BJ (cell line): ENCODE data around the gene IGSF8. TPM values are rescaled to one million over a fixed set of nuclear protein-coding genes. Genes with fewer than 3 reads are reported as not detected.

Source experiments
- CTCF ChIA-PET: fragments of 350-600 bp; formaldehyde crosslinking; extraction: SDS; loops from one replicate; lab custom pipeline; 2021; ENCODE audit warnings: antibody characterized with exemption, inconsistent platforms; lab: Yijun Ruan, JAX
- POLR2A ChIA-PET: fragments of 300-600 bp; sonication (Branson Sonifier 250); formaldehyde crosslinking; extraction: SDS; loops from one replicate; lab custom pipeline; 2021; ENCODE audit warnings: antibody characterized with exemption; lab: Charles Lee
- DNase-seq: peaks from one replicate; pipeline ENCODE4 v3.0.0-alpha.2; 2011; ENCODE audit warnings: low read depth
- H3K27me3 ChIP-seq: 2 replicates; pipeline ENCODE4 v1.6.0; 2011; ENCODE audit warnings: low read length; ENCODE audit not compliant: control insufficient read depth, insufficient read depth
- H3K36me3 ChIP-seq: 2 replicates; pipeline ENCODE4 v1.5.1; 2011; ENCODE audit warnings: low read length; ENCODE audit not compliant: control insufficient read depth, insufficient read depth
- H3K4me3 ChIP-seq: 2 replicates; pipeline ENCODE4 v1.5.1; 2011; ENCODE audit warnings: low read depth, mild to moderate bottlenecking, control low read depth, low read length
- polyA plus RNA-seq: library from polyadenylated mRNA; depleted of rRNA; stranded (reverse); fragments of >200 nt; gene quantifications from 2 replicates; pipeline ENCODE4 v1.2.3, GENCODE V29; 2011
- TF ChIP-seq, protein P1 (sequence below): IDR thresholded peaks from 2 replicates; pipeline ENCODE4 v1.5.1; 2011; ENCODE audit warnings: low read depth, mild to moderate bottlenecking, control low read depth, inconsistent platforms, low read length, moderate library complexity; ENCODE audit not compliant: insufficient read depth

IGSF8 gene
- polyA plus RNA-seq, 1 experiment = 29.7 TPM

DNA sequence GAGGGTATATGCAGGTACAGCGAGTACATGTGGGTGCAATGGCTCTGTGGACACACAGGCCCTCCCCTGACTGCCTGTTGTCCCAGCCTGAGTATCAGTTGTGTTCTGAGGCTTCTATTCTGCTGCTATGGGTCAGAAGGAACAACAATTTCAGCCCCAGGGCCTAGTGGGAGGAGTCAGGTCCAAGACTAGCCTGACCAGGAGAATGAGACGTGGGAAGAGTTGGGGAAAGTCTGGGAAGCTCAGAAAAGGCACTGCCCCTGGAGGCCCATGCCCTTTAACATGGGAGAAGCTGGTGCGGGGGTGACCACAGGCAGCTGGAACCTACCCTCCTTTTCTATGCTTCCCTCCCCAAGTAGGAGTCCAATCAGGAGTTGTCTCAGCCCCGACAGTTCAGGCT is 7.7 kb downstream of the IGSF8 start:
- Histone ChIP-seq H3K27me3 (no peaks in the 10 kb centered on the region), H3K4me3 (no peak overlapping the region), H3K36me3 (peaks cover 3% of the 10 kb centered on the region)
- POLR2A ChIA-PET = no interaction called here
- CTCF ChIA-PET = interaction anchor here (1.3 to 2.3 kb wide), 2 partner anchors 11 to 44 kb away, joined by 6 read pairs; no protein-coding TSS in a partner anchor
- TF ChIP-seq, protein P1, sequence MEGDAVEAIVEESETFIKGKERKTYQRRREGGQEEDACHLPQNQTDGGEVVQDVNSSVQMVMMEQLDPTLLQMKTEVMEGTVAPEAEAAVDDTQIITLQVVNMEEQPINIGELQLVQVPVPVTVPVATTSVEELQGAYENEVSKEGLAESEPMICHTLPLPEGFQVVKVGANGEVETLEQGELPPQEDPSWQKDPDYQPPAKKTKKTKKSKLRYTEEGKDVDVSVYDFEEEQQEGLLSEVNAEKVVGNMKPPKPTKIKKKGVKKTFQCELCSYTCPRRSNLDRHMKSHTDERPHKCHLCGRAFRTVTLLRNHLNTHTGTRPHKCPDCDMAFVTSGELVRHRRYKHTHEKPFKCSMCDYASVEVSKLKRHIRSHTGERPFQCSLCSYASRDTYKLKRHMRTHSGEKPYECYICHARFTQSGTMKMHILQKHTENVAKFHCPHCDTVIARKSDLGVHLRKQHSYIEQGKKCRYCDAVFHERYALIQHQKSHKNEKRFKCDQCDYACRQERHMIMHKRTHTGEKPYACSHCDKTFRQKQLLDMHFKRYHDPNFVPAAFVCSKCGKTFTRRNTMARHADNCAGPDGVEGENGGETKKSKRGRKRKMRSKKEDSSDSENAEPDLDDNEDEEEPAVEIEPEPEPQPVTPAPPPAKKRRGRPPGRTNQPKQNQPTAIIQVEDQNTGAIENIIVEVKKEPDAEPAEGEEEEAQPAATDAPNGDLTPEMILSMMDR = no peak
- no peak for DNase-seq

DNA sequence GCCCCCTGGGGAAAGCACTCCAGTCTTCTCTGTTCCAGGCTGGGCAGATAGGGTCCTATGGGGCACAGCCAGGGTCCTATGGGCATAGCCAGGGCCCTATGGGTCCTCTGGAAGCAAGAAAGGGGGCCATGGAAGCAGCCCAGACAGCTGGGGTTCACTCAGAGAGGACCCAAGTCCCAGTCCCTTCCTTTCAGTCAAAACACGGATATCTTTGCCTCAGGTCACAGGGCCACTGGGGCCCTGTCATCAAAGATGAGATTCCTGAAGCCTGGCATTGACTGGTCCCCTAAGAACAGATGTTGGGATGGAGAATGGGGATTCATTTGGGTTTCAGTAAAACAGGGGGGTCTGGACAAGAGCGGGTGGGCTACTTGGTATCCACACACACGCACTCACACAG is 8.5 kb downstream of the IGSF8 start:
- peaks cover 3% of the 10 kb centered on the region for H3K36me3 ChIP-seq
- H3K27me3 ChIP-seq = no peaks in the 10 kb centered on the region
- no peak overlapping the region for H3K4me3 ChIP-seq
- DNase-seq = no peak
- TF ChIP-seq, protein P1 = no peak
- CTCF ChIA-PET = interaction anchor here (0.8 to 5.6 kb wide), 5 partner anchors 7 to 43 kb away, joined by 3 to 46 read pairs (median 6); partner anchors contain the start of gene IGSF8
- POLR2A ChIA-PET = no interaction called here

DNA sequence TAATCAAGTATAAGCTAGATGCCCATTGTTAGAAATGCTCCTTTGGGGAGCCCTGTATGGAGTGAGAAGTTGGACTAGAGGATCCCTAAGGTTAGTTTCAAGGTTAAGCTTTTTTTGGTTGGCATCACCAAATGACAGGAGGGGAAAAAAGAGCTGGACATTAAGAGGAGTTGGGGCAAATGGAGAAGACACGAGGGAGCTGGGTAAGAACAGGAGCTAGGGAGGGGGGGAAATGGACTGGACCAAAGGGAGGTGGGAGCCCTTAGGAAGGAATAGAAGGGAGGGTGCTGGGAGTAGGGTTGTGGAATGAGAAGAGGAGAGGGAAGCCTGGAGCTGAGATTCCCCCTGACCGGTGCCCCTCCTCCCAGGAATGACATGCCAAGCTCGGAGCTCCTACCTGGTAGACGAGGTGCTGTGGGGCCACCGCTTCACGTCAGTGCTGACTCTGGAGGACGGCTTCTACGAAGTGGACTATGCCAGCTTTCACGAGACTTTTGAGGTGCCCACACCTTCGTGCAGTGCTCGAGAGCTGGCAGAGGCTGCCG is 11.2 kb downstream of the IGSF8 start:
- no peak for DNase-seq
- Histone ChIP-seq H3K36me3 (peaks cover 3% of the 10 kb centered on the region), H3K27me3 (peaks cover 12% of the 10 kb centered on the region), H3K4me3 (no peak overlapping the region)
- ChIA-PET POLR2A (interaction anchor here (0.6 kb wide), 1 partner anchor 173 kb away, joined by 3 read pairs; no protein-coding TSS in a partner anchor), CTCF (interaction anchor here (0.6 to 5.6 kb wide), 19 partner anchors 10 to 206 kb away, joined by 3 to 47 read pairs (median 5); partner anchors contain the start of genes IGSF8 and PIGM)
- TF ChIP-seq, protein P1 = no peak

DNA sequence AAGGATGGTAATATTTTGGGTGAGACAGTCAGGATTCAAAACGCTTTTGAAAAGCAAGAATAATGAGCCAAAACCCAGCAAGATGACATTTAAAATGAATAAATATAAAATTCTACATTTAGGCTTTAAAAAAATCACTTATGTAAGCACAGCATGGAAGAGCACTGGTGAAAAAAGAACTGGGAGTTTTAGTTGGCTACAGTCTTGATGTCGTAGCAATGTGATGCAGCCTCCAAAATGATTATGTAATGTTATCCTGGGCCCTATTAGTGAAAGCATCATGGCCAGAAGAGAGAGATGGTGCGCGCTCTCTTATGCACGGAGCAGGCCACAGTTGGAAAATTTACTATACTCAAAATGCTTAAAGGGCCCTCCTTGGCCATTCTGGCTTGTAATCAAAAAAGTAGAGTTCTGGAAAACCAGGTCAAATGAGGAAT is 11.9 kb downstream of the IGSF8 start:
- Histone ChIP-seq H3K36me3 (no peaks in the 10 kb centered on the region), H3K4me3 (no peak overlapping the region), H3K27me3 (peaks cover 15% of the 10 kb centered on the region)
- TF ChIP-seq, protein P1 = no peak
- CTCF ChIA-PET = interaction anchor here (0.7 to 5.6 kb wide), 24 partner anchors 10 to 206 kb away, joined by 3 to 47 read pairs (median 7); partner anchors contain the start of genes CASQ1, IGSF8, KCNJ10 and PEX19
- no peak for DNase-seq
- POLR2A ChIA-PET = interaction anchor here (0.6 kb wide), 1 partner anchor 172 kb away, joined by 3 read pairs; no protein-coding TSS in a partner anchor

DNA sequence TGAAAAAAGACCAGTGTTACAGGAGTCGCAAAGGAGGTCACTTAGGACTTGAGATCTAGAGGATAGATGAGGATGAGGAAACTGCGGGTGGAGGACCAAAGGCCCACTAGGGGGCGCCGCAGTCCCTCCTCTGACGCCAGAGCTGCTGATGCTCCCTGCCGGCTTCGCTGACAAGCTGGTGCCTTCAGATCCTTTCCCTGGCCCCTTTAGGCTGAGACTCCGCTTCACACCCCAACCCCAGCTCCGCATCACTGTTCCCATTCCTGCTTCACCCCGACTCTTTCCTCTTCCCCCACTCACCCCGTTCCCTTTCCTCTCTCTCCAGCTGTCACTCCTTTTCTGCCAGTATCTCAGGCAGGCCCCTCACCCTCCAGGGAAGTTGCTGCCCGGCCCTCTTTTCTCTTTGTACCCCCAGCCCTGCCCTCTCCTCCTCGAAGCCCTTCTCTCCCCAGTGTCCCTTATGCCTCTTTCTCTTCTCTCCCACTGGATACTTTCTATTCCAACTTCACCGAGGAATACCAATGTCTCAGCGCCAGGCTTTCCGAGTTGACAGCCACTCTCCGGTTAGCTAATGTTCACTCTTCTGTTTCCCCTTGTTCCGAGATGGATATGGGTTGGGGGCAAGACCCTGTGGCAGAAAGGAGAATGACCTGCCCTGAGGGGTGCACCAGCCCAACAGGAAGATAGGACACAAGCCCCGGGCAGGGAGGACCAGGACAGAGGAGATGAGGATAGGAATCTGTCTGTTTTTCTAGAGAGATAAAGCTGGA is 12.5 kb downstream of the IGSF8 start:
- TF ChIP-seq, protein P1 = peak; percentile 91
- CTCF ChIA-PET = interaction anchor here (0.7 to 5.6 kb wide), 50 partner anchors 10 to 522 kb away, joined by 3 to 47 read pairs (median 4); partner anchors contain the start of genes CASQ1, IGSF8, KCNJ10 and PEX19
- no peak overlapping the region for H3K4me3 ChIP-seq
- H3K36me3 ChIP-seq = no peaks in the 10 kb centered on the region
- POLR2A ChIA-PET = no interaction called here
- H3K27me3 ChIP-seq = peaks cover 20% of the 10 kb centered on the region
- DNase-seq = no peak
